A549 (cell line): ENCODE results near the gene FAM163A. TPM values are rescaled to one million over a fixed set of nuclear protein-coding genes. Genes with fewer than 3 reads are reported as not detected.

Experiments used
- ATAC-seq, 2 experiments: fragments of 200-7000 bp in 1 of 2; fragments of >200 bp in 1 of 2; cut with Nextera tagmentation in 1 of 2; cut with Tn5 transposase in 1 of 2; 3 replicates each; pipeline versions ENCODE4 v1.8.0 to v1.9.1; 2018 to 2020; ENCODE audit warnings: mild to moderate bottlenecking in 1 of 2, moderate library complexity in 1 of 2
- CTCF ChIA-PET: fragments of 300-600 bp; sonication (Branson Sonifier 250); formaldehyde crosslinking; extraction: SDS; loops from one replicate; lab custom pipeline; 2021; ENCODE audit warnings: antibody characterized with exemption, inconsistent platforms; lab: Yijun Ruan, JAX
- POLR2A ChIA-PET: fragments of 350-600 bp; formaldehyde crosslinking; extraction: SDS; loops from one replicate; lab custom pipeline; 2021; ENCODE audit warnings: antibody characterized with exemption, inconsistent platforms; lab: Yijun Ruan, JAX
- DNase-seq, 2 experiments: peaks; one replicate each; pipeline versions ENCODE4 v3.0.0 to v3.0.0-alpha.2; 2011 to 2016; ENCODE audit warnings: low read depth in 1 of 2, low spot score in 1 of 2
- FAIRE-seq: peaks from 2 replicates; lab custom pipeline; 2011; peaks lifted over from hg19 to GRCh38; lab: Jason Lieb, UNC
- H3K27ac ChIP-seq, 2 experiments: fragments of >200 bp; sonication (Bioruptor Twin); formaldehyde crosslinking; 3 replicates each; pipeline ENCODE4 v1.5.1; 2016 to 2017
- H3K4me1 ChIP-seq: fragments of >200 bp; sonication (Bioruptor Twin); formaldehyde crosslinking; 3 replicates; pipeline ENCODE4 v1.6.1; 2016
- H3K4me2 ChIP-seq: fragments of >200 bp; sonication (Bioruptor Twin); formaldehyde crosslinking; 3 replicates; pipeline ENCODE4 v1.6.1; 2016
- H3K4me3 ChIP-seq: fragments of >200 bp; sonication (Bioruptor Twin); formaldehyde crosslinking; 3 replicates; pipeline ENCODE4 v1.5.1; 2016
- H3K9me3 ChIP-seq: fragments of >200 bp; sonication (Bioruptor Twin); formaldehyde crosslinking; 3 replicates; pipeline ENCODE4 v1.6.1; 2016
- BHLHE40 ChIP-seq: IDR thresholded peaks from 2 replicates; pipeline ENCODE4 v1.6.1; 2012; ENCODE audit warnings: low read depth, low read length, inconsistent platforms
- CEBPB ChIP-seq, 2 experiments: fragments of >200 bp in 1 of 2; sonication (Bioruptor Twin) in 1 of 2; formaldehyde crosslinking in 1 of 2; IDR thresholded peaks; 2 replicates each; pipeline ENCODE4 v1.6.1; 2012 to 2016
- CHD2 ChIP-seq: fragments of 150-350 bp; IDR thresholded peaks from 2 replicates; pipeline ENCODE4 v1.6.1; 2014; ENCODE audit warnings: low read length; ENCODE audit not compliant: partially characterized antibody
- CHD4 ChIP-seq: fragments of 200-600 bp; sonication (generic); IDR thresholded peaks from 2 replicates; pipeline ENCODE4 v1.6.1; 2016; ENCODE audit warnings: antibody characterized with exemption, mild to moderate bottlenecking, borderline replicate concordance
- EHF ChIP-seq: fragments of 250-450 bp; sonication (Bioruptor Pico); IDR thresholded peaks from 2 replicates; pipeline ENCODE4 v1.5.0; 2020; ENCODE audit warnings: mild to moderate bottlenecking
- EHMT2 ChIP-seq: fragments of 200-600 bp; sonication (generic); IDR thresholded peaks from 2 replicates; pipeline ENCODE4 v1.6.1; 2016; ENCODE audit warnings: antibody characterized with exemption, low read depth, mild to moderate bottlenecking, moderate library complexity
- FOSL2 ChIP-seq, 2 experiments: fragments of 450-650 bp in 1 of 2; fragments of >200 bp in 1 of 2; sonication (Bioruptor Twin) in 1 of 2; formaldehyde crosslinking; IDR thresholded peaks; 2 replicates each; pipeline versions ENCODE4 v1.5.0 to v1.6.1; 2016 to 2020; ENCODE audit warnings: mild to moderate bottlenecking in 1 of 2, moderate library complexity in 1 of 2
- JUN ChIP-seq, 2 experiments: fragments of >200 bp; sonication (Bioruptor Twin); formaldehyde crosslinking; IDR thresholded peaks; 2 replicates in 1 of 2; 3 replicates in 1 of 2; pipeline ENCODE4 v1.6.1; 2016 to 2017
- JUNB ChIP-seq: fragments of >200 bp; sonication (Bioruptor Twin); formaldehyde crosslinking; IDR thresholded peaks from 2 replicates; pipeline ENCODE4 v1.6.1; 2016
- KDM1A ChIP-seq: fragments of 200-600 bp; sonication (generic); IDR thresholded peaks from 2 replicates; pipeline ENCODE4 v1.6.1; 2016; ENCODE audit warnings: low read depth, mild to moderate bottlenecking
- KDM5A ChIP-seq: fragments of 200-600 bp; sonication (generic); IDR thresholded peaks from 2 replicates; pipeline ENCODE4 v1.6.1; 2016; ENCODE audit warnings: antibody characterized with exemption, mild to moderate bottlenecking
- MAFK ChIP-seq: fragments of 450-650 bp; IDR thresholded peaks from 2 replicates; pipeline ENCODE4 v1.6.1; 2014; ENCODE audit not compliant: partially characterized antibody
- MAZ ChIP-seq: fragments of 150-350 bp; IDR thresholded peaks from 2 replicates; pipeline ENCODE4 v1.6.1; 2014; ENCODE audit warnings: antibody characterized with exemption, low read depth, low read length, borderline replicate concordance
- NPAS2 ChIP-seq: fragments of 250-450 bp; sonication (Bioruptor Pico); IDR thresholded peaks from 2 replicates; pipeline ENCODE4 v1.8.0; 2022; ENCODE audit warnings: mild to moderate bottlenecking, moderate library complexity, borderline replicate concordance
- PHF8 ChIP-seq: fragments of 200-600 bp; sonication (generic); IDR thresholded peaks from 2 replicates; pipeline ENCODE4 v1.6.1; 2016; ENCODE audit warnings: low read depth, mild to moderate bottlenecking, antibody characterized with exemption, moderate library complexity, borderline replicate concordance
- POLR2A ChIP-seq: IDR thresholded peaks from 2 replicates; pipeline ENCODE4 v1.6.1; 2012; ENCODE audit warnings: mild to moderate bottlenecking, low read length
- RAD21 ChIP-seq, 2 experiments: fragments of >200 bp in 1 of 2; sonication (Bioruptor Twin) in 1 of 2; formaldehyde crosslinking in 1 of 2; IDR thresholded peaks in 1 of 2; conservative IDR thresholded peaks in 1 of 2; 2 replicates in 1 of 2; 3 replicates in 1 of 2; pipeline ENCODE4 v1.6.1; 2012 to 2018; ENCODE audit warnings: inconsistent platforms in 1 of 2
- RCOR1 ChIP-seq: fragments of 150-350 bp; IDR thresholded peaks from 2 replicates; pipeline ENCODE4 v1.6.1; 2014; ENCODE audit warnings: antibody characterized with exemption, low read length, low read depth
- RNF2 ChIP-seq: fragments of 200-600 bp; sonication (generic); IDR thresholded peaks from 2 replicates; pipeline ENCODE4 v1.6.1; 2016; ENCODE audit warnings: low read depth, mild to moderate bottlenecking, antibody characterized with exemption, moderate library complexity, borderline replicate concordance
- SMC3 ChIP-seq: fragments of >200 bp; sonication (Bioruptor Twin); formaldehyde crosslinking; IDR thresholded peaks from 3 replicates; pipeline ENCODE4 v1.6.1; 2018; ENCODE audit warnings: inconsistent platforms
- ZC3H11A ChIP-seq: fragments of 450-650 bp; IDR thresholded peaks from 2 replicates; pipeline ENCODE4 v1.6.1; 2014; ENCODE audit warnings: antibody characterized with exemption, mild to moderate bottlenecking
- ZSCAN20 ChIP-seq: fragments of 250-450 bp; sonication (Bioruptor Pico); IDR thresholded peaks from 2 replicates; pipeline ENCODE4 v1.8.0; 2022; ENCODE audit warnings: mild to moderate bottlenecking, moderate library complexity
- WGBS: methylation state at CpG from one replicate; pipeline ENCODE4 v1.1.6; 2017; ENCODE audit errors: missing lambda C conversion rate; 5-methylcytosine and 5-hydroxymethylcytosine counted together
- polyA plus RNA-seq, 4 experiments: library from polyadenylated mRNA; depleted of rRNA in 3 of 4; stranded (reverse); fragments of >200 nt; fragmentation: RNase III in 1 of 4; extraction: RNeasy Plus Mini Kit Qiagen cat#74134 plus additional on column Dnase treatment in 1 of 4; gene quantifications; 2 replicates in 3 of 4; 3 replicates in 1 of 4; pipeline ENCODE4 v1.2.3, GENCODE V29; 2011 to 2017
- TF ChIP-seq, protein P1 (sequence below): fragments of 200-600 bp; sonication (generic); IDR thresholded peaks from 2 replicates; pipeline ENCODE4 v1.6.1; 2016; ENCODE audit warnings: antibody characterized with exemption, mild to moderate bottlenecking, moderate library complexity
- TF ChIP-seq, protein P2 (sequence below): fragments of >200 bp; sonication (Bioruptor Twin); formaldehyde crosslinking; IDR thresholded peaks from 3 replicates; pipeline ENCODE4 v1.5.1; 2016
- TF ChIP-seq, protein P3 (sequence below): fragments of 450-650 bp; IDR thresholded peaks from 2 replicates; pipeline ENCODE4 v1.6.1; 2014; ENCODE audit warnings: antibody characterized with exemption
- TF ChIP-seq, protein P4 (sequence below): IDR thresholded peaks from 2 replicates; pipeline ENCODE4 v1.6.1; 2012
- TF ChIP-seq, protein P5 (sequence below): fragments of 250-450 bp; sonication (Bioruptor Pico); IDR thresholded peaks from 2 replicates; pipeline ENCODE4 v1.5.0; 2020; ENCODE audit warnings: low read depth, mild to moderate bottlenecking, moderate library complexity

FAM163A gene
- polyA plus RNA-seq, 2 of the 4 experiments (the other 2 are of a cell fraction): not detected

DNA sequence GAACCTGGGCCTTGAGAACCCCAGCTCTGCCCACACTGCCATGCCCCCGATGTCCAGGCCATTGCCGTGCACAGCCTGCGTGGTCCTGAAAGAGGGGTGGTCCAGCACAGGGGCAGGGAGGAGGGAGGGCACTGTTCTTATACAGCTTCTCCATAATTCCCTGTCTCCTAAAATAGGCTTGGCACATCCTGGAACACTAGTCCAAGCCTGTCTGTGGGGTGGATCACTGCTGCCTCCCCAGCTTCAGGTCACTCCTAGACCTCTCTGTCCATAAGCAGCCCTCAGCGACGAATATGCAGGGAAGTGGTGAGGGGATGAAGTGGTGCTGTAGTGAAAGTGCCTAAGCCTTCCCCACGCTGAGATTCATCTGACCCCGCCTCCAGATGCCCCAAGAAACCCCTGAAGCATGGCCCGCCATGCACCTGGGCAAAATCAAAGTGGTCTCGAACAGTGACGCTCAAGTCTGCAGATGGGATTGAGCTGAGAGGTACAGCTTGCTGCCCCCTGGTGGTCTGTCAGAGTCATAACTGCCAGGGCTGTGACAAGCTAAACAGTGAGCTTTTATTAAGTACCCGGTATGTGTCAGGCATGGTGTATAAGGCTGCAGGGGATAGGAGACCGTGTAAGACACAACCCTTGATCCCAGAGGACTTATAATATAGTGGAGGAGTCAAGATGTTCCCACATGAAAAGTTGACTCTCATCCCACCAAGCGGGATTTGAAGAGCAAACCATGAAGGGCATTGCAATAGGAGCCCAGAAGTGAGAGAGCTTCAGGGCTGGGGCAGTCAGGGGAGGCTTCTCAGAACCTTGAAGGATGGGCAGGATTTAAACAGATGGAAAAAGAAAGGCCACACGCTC is 66.6 kb downstream of the FAM163A start:
- CTCF ChIA-PET: interaction anchor here (0.6 to 16.1 kb wide), 48 partner anchors 9 to 731 kb away, joined by 3 to 644 read pairs (median 5); no protein-coding TSS in a partner anchor
- TF ChIP-seq SMC3: peak; percentile 86
- no peak for TF ChIP-seq EHF (CRISPR knock-in tag)
- TF ChIP-seq POLR2A: no peak
- TF ChIP-seq, protein P1, sequence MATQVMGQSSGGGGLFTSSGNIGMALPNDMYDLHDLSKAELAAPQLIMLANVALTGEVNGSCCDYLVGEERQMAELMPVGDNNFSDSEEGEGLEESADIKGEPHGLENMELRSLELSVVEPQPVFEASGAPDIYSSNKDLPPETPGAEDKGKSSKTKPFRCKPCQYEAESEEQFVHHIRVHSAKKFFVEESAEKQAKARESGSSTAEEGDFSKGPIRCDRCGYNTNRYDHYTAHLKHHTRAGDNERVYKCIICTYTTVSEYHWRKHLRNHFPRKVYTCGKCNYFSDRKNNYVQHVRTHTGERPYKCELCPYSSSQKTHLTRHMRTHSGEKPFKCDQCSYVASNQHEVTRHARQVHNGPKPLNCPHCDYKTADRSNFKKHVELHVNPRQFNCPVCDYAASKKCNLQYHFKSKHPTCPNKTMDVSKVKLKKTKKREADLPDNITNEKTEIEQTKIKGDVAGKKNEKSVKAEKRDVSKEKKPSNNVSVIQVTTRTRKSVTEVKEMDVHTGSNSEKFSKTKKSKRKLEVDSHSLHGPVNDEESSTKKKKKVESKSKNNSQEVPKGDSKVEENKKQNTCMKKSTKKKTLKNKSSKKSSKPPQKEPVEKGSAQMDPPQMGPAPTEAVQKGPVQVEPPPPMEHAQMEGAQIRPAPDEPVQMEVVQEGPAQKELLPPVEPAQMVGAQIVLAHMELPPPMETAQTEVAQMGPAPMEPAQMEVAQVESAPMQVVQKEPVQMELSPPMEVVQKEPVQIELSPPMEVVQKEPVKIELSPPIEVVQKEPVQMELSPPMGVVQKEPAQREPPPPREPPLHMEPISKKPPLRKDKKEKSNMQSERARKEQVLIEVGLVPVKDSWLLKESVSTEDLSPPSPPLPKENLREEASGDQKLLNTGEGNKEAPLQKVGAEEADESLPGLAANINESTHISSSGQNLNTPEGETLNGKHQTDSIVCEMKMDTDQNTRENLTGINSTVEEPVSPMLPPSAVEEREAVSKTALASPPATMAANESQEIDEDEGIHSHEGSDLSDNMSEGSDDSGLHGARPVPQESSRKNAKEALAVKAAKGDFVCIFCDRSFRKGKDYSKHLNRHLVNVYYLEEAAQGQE: no peak
- peak; percentile 64 to 66 for TF ChIP-seq RAD21 (conservative IDR thresholded peaks at IDR 0.05 in 1 of 2, IDR thresholded peaks at IDR 0.05 in 1 of 2)
- TF ChIP-seq PHF8: no peak
- TF ChIP-seq CEBPB (IDR thresholded peaks at IDR 0.05): no peak
- no peak for TF ChIP-seq CHD4
- TF ChIP-seq, protein P2, sequence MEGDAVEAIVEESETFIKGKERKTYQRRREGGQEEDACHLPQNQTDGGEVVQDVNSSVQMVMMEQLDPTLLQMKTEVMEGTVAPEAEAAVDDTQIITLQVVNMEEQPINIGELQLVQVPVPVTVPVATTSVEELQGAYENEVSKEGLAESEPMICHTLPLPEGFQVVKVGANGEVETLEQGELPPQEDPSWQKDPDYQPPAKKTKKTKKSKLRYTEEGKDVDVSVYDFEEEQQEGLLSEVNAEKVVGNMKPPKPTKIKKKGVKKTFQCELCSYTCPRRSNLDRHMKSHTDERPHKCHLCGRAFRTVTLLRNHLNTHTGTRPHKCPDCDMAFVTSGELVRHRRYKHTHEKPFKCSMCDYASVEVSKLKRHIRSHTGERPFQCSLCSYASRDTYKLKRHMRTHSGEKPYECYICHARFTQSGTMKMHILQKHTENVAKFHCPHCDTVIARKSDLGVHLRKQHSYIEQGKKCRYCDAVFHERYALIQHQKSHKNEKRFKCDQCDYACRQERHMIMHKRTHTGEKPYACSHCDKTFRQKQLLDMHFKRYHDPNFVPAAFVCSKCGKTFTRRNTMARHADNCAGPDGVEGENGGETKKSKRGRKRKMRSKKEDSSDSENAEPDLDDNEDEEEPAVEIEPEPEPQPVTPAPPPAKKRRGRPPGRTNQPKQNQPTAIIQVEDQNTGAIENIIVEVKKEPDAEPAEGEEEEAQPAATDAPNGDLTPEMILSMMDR: peak; percentile 83
- no peak for TF ChIP-seq FOSL2 (IDR thresholded peaks at IDR 0.05)
- TF ChIP-seq FOSL2 (CRISPR knock-in tag; IDR thresholded peaks at IDR 0.05): no peak
- TF ChIP-seq, protein P3, sequence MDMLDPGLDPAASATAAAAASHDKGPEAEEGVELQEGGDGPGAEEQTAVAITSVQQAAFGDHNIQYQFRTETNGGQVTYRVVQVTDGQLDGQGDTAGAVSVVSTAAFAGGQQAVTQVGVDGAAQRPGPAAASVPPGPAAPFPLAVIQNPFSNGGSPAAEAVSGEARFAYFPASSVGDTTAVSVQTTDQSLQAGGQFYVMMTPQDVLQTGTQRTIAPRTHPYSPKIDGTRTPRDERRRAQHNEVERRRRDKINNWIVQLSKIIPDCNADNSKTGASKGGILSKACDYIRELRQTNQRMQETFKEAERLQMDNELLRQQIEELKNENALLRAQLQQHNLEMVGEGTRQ: no peak
- TF ChIP-seq RNF2: no peak
- H3K4me3 ChIP-seq: no peak overlapping the region
- WGBS: 33% methylated on average over 14 of the region's 14 CpGs
- H3K9me3 ChIP-seq: no peaks in the 10 kb centered on the region
- peak; percentile 70 to 80 for ATAC-seq
- FAIRE-seq: no peak
- no peaks in the 10 kb centered on the region for H3K4me1 ChIP-seq
- POLR2A ChIA-PET: interaction anchor here (0.9 to 1.1 kb wide), 2 partner anchors 73 to 104 kb away, joined by 6 to 7 read pairs; partner anchors contain the start of gene TOR1AIP1
- no peak overlapping the region for H3K27ac ChIP-seq
- peak overlapping the region; percentile 44; the same call in 2 of the 3 replicates for H3K4me2 ChIP-seq
- DNase-seq: peak; percentile 69 to 76

DNA sequence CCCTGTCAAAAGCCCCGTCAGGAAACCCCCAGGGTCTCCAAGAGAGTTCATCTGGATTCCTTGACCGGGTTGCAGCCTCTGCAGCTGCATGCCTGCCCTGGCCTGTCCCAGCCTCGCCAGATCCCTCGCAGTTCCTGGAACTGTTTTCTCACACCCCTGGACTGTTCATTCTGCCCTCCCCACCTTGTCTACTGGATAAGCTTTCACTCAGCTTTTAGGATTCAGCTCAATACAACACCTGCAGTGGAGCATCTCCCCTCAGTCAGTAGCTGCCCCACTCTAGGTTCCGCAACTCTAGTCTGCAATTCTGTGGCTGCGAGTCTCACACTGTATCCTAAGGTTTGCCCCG is 67.2 kb downstream of the FAM163A start:
- Histone ChIP-seq H3K4me2 (no peak overlapping the region), H3K4me1 (0 out of 3 replicates have a peak, but pooled peaks cover under 1% of the 10 kb centered on the region), H3K9me3 (no peaks in the 10 kb centered on the region), H3K27ac (no peak overlapping the region), H3K4me3 (no peak overlapping the region)
- ChIA-PET POLR2A (interaction anchor here (0.9 to 1.1 kb wide), 2 partner anchors 72 to 104 kb away, joined by 6 to 7 read pairs; partner anchors contain the start of gene TOR1AIP1), CTCF (interaction anchor here (0.6 to 16.1 kb wide), 40 partner anchors 8 to 1857 kb away, joined by 3 to 644 read pairs (median 5); no protein-coding TSS in a partner anchor)
- ATAC-seq (no peak), FAIRE-seq (no peak), DNase-seq (no peak)
- WGBS: 41% methylated on average over 7 of the region's 7 CpGs
- TF ChIP-seq, protein P4, sequence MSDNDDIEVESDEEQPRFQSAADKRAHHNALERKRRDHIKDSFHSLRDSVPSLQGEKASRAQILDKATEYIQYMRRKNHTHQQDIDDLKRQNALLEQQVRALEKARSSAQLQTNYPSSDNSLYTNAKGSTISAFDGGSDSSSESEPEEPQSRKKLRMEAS: no peak
- TF ChIP-seq MAZ (no peak), CHD2 (no peak), ZSCAN20 (CRISPR knock-in tag) (no peak), JUNB (no peak), POLR2A (no peak), NPAS2 (CRISPR knock-in tag) (no peak), ZC3H11A (no peak), JUN (IDR thresholded peaks at IDR 0.05) (no peak), EHMT2 (no peak), SMC3 (no peak), KDM1A (no peak), KDM5A (no peak), FOSL2 (IDR thresholded peaks at IDR 0.05) (no peak), FOSL2 (CRISPR knock-in tag; IDR thresholded peaks at IDR 0.05) (no peak), RCOR1 (no peak), BHLHE40 (no peak), MAFK (no peak)
- TF ChIP-seq, protein P3: no peak
- TF ChIP-seq, protein P5, sequence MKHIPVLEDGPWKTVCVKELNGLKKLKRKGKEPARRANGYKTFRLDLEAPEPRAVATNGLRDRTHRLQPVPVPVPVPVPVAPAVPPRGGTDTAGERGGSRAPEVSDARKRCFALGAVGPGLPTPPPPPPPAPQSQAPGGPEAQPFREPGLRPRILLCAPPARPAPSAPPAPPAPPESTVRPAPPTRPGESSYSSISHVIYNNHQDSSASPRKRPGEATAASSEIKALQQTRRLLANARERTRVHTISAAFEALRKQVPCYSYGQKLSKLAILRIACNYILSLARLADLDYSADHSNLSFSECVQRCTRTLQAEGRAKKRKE (CRISPR knock-in tag): no peak
